Ovary (tissue), 3 donors: ENCODE results near the gene MAML2.

ENCODE experiments used
- EP300 ChIP-seq: sonication (generic); formaldehyde crosslinking; IDR thresholded peaks from one replicate; pipeline ENCODE4 v1.6.1; 2017; ENCODE audit warnings: antibody characterized with exemption
- TF ChIP-seq, protein P1 (sequence below), 3 donors: fragments of 450-650 bp in 2 of 3; fragments of 200-600 bp in 1 of 3; IDR thresholded peaks; one replicate each; pipeline versions ENCODE4 v1.5.1 to v1.8.0; 2016 to 2022; ENCODE audit warnings: antibody characterized with exemption in 3 of 3, mild to moderate bottlenecking in 1 of 3
- donor health status: DM: no; HTN: no; CAD: no.

DNA sequence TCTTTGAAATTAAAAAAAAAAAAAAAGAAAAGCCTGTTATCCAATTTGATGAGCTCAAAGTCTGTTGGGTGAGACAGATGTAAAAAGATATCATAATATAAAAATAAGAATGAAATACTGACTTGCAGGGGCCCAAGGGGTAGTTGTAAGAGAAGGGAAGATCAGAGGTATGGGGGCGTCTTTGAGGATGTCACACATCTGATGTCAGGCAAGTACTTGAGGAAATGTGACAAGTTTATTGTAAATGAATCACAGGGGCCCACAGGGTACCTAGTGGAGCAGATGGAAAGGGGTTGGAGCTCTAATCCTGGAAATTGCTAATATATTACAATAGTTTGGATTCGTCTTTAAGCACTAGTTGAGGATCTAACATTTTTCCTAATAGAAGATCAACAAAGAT is 131.6 kb downstream of the MAML2 start:
- TF ChIP-seq, protein P1, sequence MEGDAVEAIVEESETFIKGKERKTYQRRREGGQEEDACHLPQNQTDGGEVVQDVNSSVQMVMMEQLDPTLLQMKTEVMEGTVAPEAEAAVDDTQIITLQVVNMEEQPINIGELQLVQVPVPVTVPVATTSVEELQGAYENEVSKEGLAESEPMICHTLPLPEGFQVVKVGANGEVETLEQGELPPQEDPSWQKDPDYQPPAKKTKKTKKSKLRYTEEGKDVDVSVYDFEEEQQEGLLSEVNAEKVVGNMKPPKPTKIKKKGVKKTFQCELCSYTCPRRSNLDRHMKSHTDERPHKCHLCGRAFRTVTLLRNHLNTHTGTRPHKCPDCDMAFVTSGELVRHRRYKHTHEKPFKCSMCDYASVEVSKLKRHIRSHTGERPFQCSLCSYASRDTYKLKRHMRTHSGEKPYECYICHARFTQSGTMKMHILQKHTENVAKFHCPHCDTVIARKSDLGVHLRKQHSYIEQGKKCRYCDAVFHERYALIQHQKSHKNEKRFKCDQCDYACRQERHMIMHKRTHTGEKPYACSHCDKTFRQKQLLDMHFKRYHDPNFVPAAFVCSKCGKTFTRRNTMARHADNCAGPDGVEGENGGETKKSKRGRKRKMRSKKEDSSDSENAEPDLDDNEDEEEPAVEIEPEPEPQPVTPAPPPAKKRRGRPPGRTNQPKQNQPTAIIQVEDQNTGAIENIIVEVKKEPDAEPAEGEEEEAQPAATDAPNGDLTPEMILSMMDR (IDR thresholded peaks at IDR 0.05) = no peak
- TF ChIP-seq EP300 = no peak
